ENCODE data around the gene PXN. TPM values are rescaled to one million over a fixed set of nuclear protein-coding genes. Genes with fewer than 3 reads are reported as not detected.

Gene PXN
- total and polyA plus RNA-seq, 10 of the 15 experiments (the other 5 are each of a cell fraction or from before 2014, with no cell fraction given): 1.0 to 32.0 (median 11.5) TPM

GRCh38 chr12:120262852-120263747 lies 2.4 kb downstream of the PXN start (continued):
- no peak for TF ChIP-seq RELB (IDR thresholded peaks at IDR 0.05; ENCODE audit: low read depth)
- no peak for TF ChIP-seq FOS (IDR thresholded peaks at IDR 0.05; ENCODE audit: borderline replicate concordance, extremely low read depth, insufficient read length)
- no peak for TF ChIP-seq POU2F2 (IDR thresholded peaks at IDR 0.05; ENCODE audit: borderline replicate concordance, low read depth, low read length)
- no peak for TF ChIP-seq CEBPZ (IDR thresholded peaks at IDR 0.05; ENCODE audit: low read depth, low read length)
- no peak for TF ChIP-seq MEF2A (IDR thresholded peaks at IDR 0.05; ENCODE audit: insufficient read depth, low read depth, low read length)
- no peak for TF ChIP-seq ASH2L (IDR thresholded peaks at IDR 0.05; ENCODE audit: borderline replicate concordance, low read depth)
- no peak for TF ChIP-seq WRNIP1 (IDR thresholded peaks at IDR 0.05; ENCODE audit: borderline replicate concordance, low read depth, low read length)
